NCI-H345 treated with DMSO at 0.1 percent for 48 hours (cell line): ENCODE data around the gene PLAAT2.

Experiments
- DNase-seq: peaks from one replicate; lab custom pipeline; 2025; ENCODE audit not compliant: unreplicated experiment; lab: John Stamatoyannopoulos, UW

The PLAAT2 gene

GRCh38 chr11:63527667-63528066 is 35.5 kb downstream of the PLAAT2 start:
- no peak for DNase-seq

GRCh38 chr11:63523151-63523550 is 40.0 kb downstream of the PLAAT2 start:
- no peak for DNase-seq

- DNase-seq = no peak
These were observed 41.3 kb downstream of the PLAAT2 start for GRCh38 chr11:63521896-63522295.

- DNase-seq = no peak
These were observed 42.5 kb downstream of the PLAAT2 start for GRCh38 chr11:63520606-63521170.

GRCh38 chr11:63518548-63518947 is 44.6 kb downstream of the PLAAT2 start:
- no peak for DNase-seq

- no peak for DNase-seq
These were observed 46.0 kb downstream of the PLAAT2 start for GRCh38 chr11:63517156-63517555.

- DNase-seq = no peak
These were observed 47.1 kb downstream of the PLAAT2 start for GRCh38 chr11:63516109-63516508.

- DNase-seq = no peak
These were observed 50.4 kb downstream of the PLAAT2 start for GRCh38 chr11:63512816-63513215.

GRCh38 chr11:63511048-63511748 is 52.0 kb downstream of the PLAAT2 start:
- DNase-seq = no peak

- no peak for DNase-seq
These were observed 52.7 kb downstream of the PLAAT2 start for GRCh38 chr11:63510360-63511047.

GRCh38 chr11:63508745-63509144 is 54.4 kb downstream of the PLAAT2 start:
- no peak for DNase-seq

GRCh38 chr11:63508009-63508408 is 55.2 kb downstream of the PLAAT2 start:
- DNase-seq = no peak

- no peak for DNase-seq
These were observed 55.7 kb downstream of the PLAAT2 start for GRCh38 chr11:63507511-63507910.

- no peak for DNase-seq
These were observed 56.3 kb downstream of the PLAAT2 start for GRCh38 chr11:63506876-63507275.

- no peak for DNase-seq
These were observed 57.2 kb downstream of the PLAAT2 start, which contains the start of gene LGALS12 for GRCh38 chr11:63505857-63506528. LGALS12 (plus strand) TSS chr11:63506084; CDS start chr11:63506459, 375 bp downstream.

- DNase-seq = no peak
These were observed 58.1 kb downstream of the PLAAT2 start for GRCh38 chr11:63504933-63505586.

- DNase-seq = no peak
These were observed 59.1 kb downstream of the PLAAT2 start for GRCh38 chr11:63504054-63504453.

GRCh38 chr11:63503492-63503891 is 59.7 kb downstream of the PLAAT2 start:
- DNase-seq = no peak
